HUES64 (cell line): ENCODE data around the gene FGD4.

ENCODE experiments used
- H3K27ac ChIP-seq: 2 replicates; pipeline ENCODE4 v1.7.0; 2013; ENCODE audit warnings: low read depth, low read length, inconsistent platforms
- H3K27me3 ChIP-seq: 2 replicates; pipeline ENCODE4 v1.6.1; 2013; ENCODE audit warnings: mild to moderate bottlenecking, low read length; ENCODE audit not compliant: insufficient read depth
- H3K36me3 ChIP-seq: 2 replicates; pipeline ENCODE4 v1.6.1; 2013; ENCODE audit warnings: mild to moderate bottlenecking, low read length; ENCODE audit not compliant: insufficient read depth
- H3K4me1 ChIP-seq: 2 replicates; pipeline ENCODE4 v1.6.1; 2013; ENCODE audit warnings: mild to moderate bottlenecking, low read length, moderate library complexity; ENCODE audit not compliant: insufficient read depth
- H3K4me3 ChIP-seq: 2 replicates; pipeline ENCODE4 v1.5.1; 2013; ENCODE audit warnings: mild to moderate bottlenecking, low read length, moderate library complexity
- H3K9ac ChIP-seq: 2 replicates; pipeline ENCODE4 v1.6.1; 2013; ENCODE audit warnings: mild to moderate bottlenecking, low read depth, low read length
- H3K9me3 ChIP-seq: 2 replicates; pipeline ENCODE4 v1.6.1; 2013; ENCODE audit warnings: low read depth, low read length; ENCODE audit not compliant: insufficient read depth
- WGBS: fragments of 150-250, 120-280 bp; methylation state at CpG from one replicate; pipeline ENCODE4 v1.1.7; 2013; ENCODE audit warnings: missing lambda C conversion rate; 5-methylcytosine and 5-hydroxymethylcytosine counted together

FGD4 gene

GRCh38 chr12:32680787-32681186 is 281.4 kb downstream of the FGD4 start:
- Histone ChIP-seq H3K4me3 (peak overlapping the region; percentile 74), H3K27me3 (no peaks in the 10 kb centered on the region), H3K27ac (no peak overlapping the region), H3K36me3 (peaks cover 10% of the 10 kb centered on the region; the same call in 1 of the 2 replicates), H3K9ac (no peak overlapping the region), H3K4me1 (peaks cover 12% of the 10 kb centered on the region), H3K9me3 (no peaks in the 10 kb centered on the region)

- H3K9ac ChIP-seq: no peak overlapping the region
- no peaks in the 10 kb centered on the region for H3K9me3 ChIP-seq
- peaks cover 12% of the 10 kb centered on the region for H3K4me1 ChIP-seq
- H3K27me3 ChIP-seq: no peaks in the 10 kb centered on the region
- peaks cover 13% of the 10 kb centered on the region; the same call in 1 of the 2 replicates for H3K36me3 ChIP-seq
- peak overlapping the region; percentile 74; the same call in 1 of the 2 replicates for H3K4me3 ChIP-seq
- WGBS: 93% methylated on average over 6 of the region's 11 CpGs
- no peak overlapping the region for H3K27ac ChIP-seq
These were observed 281.9 kb downstream of the FGD4 start for GRCh38 chr12:32681272-32681671.

- H3K9ac ChIP-seq: no peak overlapping the region
- H3K27me3 ChIP-seq: no peaks in the 10 kb centered on the region
- no peak overlapping the region for H3K4me3 ChIP-seq
- no peaks in the 10 kb centered on the region for H3K9me3 ChIP-seq
- peaks cover 17% of the 10 kb centered on the region; the same call in 1 of the 2 replicates for H3K36me3 ChIP-seq
- H3K4me1 ChIP-seq: peaks cover 13% of the 10 kb centered on the region
- no peak overlapping the region for H3K27ac ChIP-seq
- WGBS: 100% methylated on average over 1 of the region's 1 CpG
These were observed 287.0 kb downstream of the FGD4 start for GRCh38 chr12:32686340-32686739.

GRCh38 chr12:32688786-32689185 is 289.4 kb downstream of the FGD4 start:
- Histone ChIP-seq H3K36me3 (peaks cover 19% of the 10 kb centered on the region; the same call in 1 of the 2 replicates), H3K27ac (no peak overlapping the region), H3K9ac (no peak overlapping the region), H3K9me3 (no peaks in the 10 kb centered on the region), H3K27me3 (no peaks in the 10 kb centered on the region), H3K4me1 (peaks cover 24% of the 10 kb centered on the region), H3K4me3 (no peak overlapping the region)

GRCh38 chr12:32690927-32691326 is 291.6 kb downstream of the FGD4 start:
- no peaks in the 10 kb centered on the region for H3K9me3 ChIP-seq

GRCh38 chr12:32692358-32692757 is 293.0 kb downstream of the FGD4 start:
- H3K27ac ChIP-seq: no peak overlapping the region
- H3K4me1 ChIP-seq: peaks cover 25% of the 10 kb centered on the region
- no peaks in the 10 kb centered on the region for H3K27me3 ChIP-seq
- H3K4me3 ChIP-seq: no peak overlapping the region
- H3K36me3 ChIP-seq: peaks cover 16% of the 10 kb centered on the region; the same call in 1 of the 2 replicates
- no peaks in the 10 kb centered on the region for H3K9me3 ChIP-seq
- H3K9ac ChIP-seq: no peak overlapping the region
- whole genome bisulfite sequencing: 75% methylated on average over 1 of the region's 1 CpG

More at GRCh38 chr12:32690927-32691326, 291.6 kb downstream of the FGD4 start:
- H3K9ac ChIP-seq: no peak overlapping the region
- H3K4me3 ChIP-seq: no peak overlapping the region
- H3K27me3 ChIP-seq: no peaks in the 10 kb centered on the region
- H3K36me3 ChIP-seq: peaks cover 22% of the 10 kb centered on the region; the same call in 1 of the 2 replicates
- no peak overlapping the region for H3K27ac ChIP-seq
- WGBS: 98% methylated on average over 8 of the region's 8 CpGs
- peaks cover 24% of the 10 kb centered on the region for H3K4me1 ChIP-seq

GRCh38 chr12:32693036-32693435 is 293.7 kb downstream of the FGD4 start:
- peaks cover 29% of the 10 kb centered on the region for H3K4me1 ChIP-seq
- WGBS: 100% methylated on average over 1 of the region's 1 CpG
- H3K9me3 ChIP-seq: no peaks in the 10 kb centered on the region

More at GRCh38 chr12:32693036-32693435, 293.7 kb downstream of the FGD4 start:
- no peak overlapping the region for H3K4me3 ChIP-seq
- no peaks in the 10 kb centered on the region for H3K27me3 ChIP-seq
- H3K36me3 ChIP-seq: peaks cover 16% of the 10 kb centered on the region; the same call in 1 of the 2 replicates
- no peak overlapping the region for H3K9ac ChIP-seq
- no peak overlapping the region for H3K27ac ChIP-seq
